SJCRH30 (cell line): Measurements from ENCODE around the gene IFI35. TPM values are rescaled to one million over a fixed set of nuclear protein-coding genes. Genes with fewer than 3 reads are reported as not detected.
"Not testable (repeated sequence)": the region's sequence is repeated elsewhere in the genome, so short reads cannot be mapped to it uniquely, and the experiment has no call there.

Experiments used
- DNase-seq, 2 experiments: peaks; one replicate each; pipeline ENCODE4 v3.0.0-alpha.2; 2015 to 2020
- H3K27ac ChIP-seq: fragments of 250-450 bp; sonication (Bioruptor Pico); 2 replicates; pipeline ENCODE4 v1.5.1; 2020; ENCODE audit warnings: mild to moderate bottlenecking, moderate library complexity
- H3K27me3 ChIP-seq: fragments of 250-450 bp; sonication (Bioruptor Pico); 2 replicates; pipeline ENCODE4 v1.5.1; 2020; ENCODE audit warnings: mild to moderate bottlenecking, moderate library complexity
- H3K36me3 ChIP-seq: fragments of 250-450 bp; sonication (Bioruptor Pico); 2 replicates; pipeline ENCODE4 v1.5.1; 2020; ENCODE audit warnings: mild to moderate bottlenecking, moderate library complexity
- H3K4me1 ChIP-seq: fragments of 250-450 bp; sonication (Bioruptor Pico); 2 replicates; pipeline ENCODE4 v1.5.1; 2020; ENCODE audit warnings: mild to moderate bottlenecking, moderate library complexity
- H3K4me3 ChIP-seq: fragments of 250-450 bp; sonication (Bioruptor Pico); 2 replicates; pipeline ENCODE4 v1.5.1; 2020; ENCODE audit warnings: mild to moderate bottlenecking, moderate library complexity
- H3K9me3 ChIP-seq: fragments of 250-450 bp; sonication (Bioruptor Pico); replicated peaks from 2 replicates; pipeline ENCODE4 v1.5.1; 2020; ENCODE audit warnings: mild to moderate bottlenecking, moderate library complexity
- total RNA-seq: library from RNA; depleted of rRNA; stranded (reverse); fragments of >200 nt; shearing (Covaris generic); gene quantifications from 2 replicates; pipeline ENCODE4 v1.2.3, GENCODE V29; 2014

The IFI35 gene
- total RNA-seq, 1 experiment from 2014 or later: not detected

DNA sequence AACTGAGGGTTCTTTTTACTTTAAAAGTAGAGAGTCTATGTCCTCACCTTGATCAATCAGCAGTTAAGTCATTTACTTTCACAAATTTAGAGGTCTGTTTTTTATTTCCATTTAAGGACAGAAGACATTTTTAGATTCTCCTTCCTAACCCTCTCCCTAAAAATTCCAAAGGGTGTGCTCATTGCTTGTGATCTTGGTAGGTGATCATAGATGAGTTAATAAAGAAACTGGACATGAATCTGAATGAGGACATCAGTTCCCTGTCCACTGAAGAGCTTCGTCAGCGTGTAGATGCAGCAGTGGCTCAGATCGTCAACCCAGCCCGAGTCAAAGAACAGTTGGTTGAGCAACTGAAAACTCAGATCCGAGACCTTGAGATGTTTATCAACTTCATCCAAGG lies 17.4 kb upstream of the IFI35 start:
- Histone ChIP-seq H3K27me3 (no peaks in the 10 kb centered on the region), H3K36me3 (peaks cover 41% of the 10 kb centered on the region), H3K4me1 (no peaks in the 10 kb centered on the region), H3K4me3 (no peak overlapping the region), H3K27ac (no peak overlapping the region), H3K9me3 (no peaks in the 10 kb centered on the region)
- DNase-seq: no peak

- H3K9me3 ChIP-seq: no peaks in the 10 kb centered on the region
- H3K36me3 ChIP-seq: peaks cover 41% of the 10 kb centered on the region
- no peak overlapping the region for H3K27ac ChIP-seq
- H3K4me1 ChIP-seq: no peaks in the 10 kb centered on the region
- no peak for DNase-seq
- H3K27me3 ChIP-seq: no peaks in the 10 kb centered on the region
- no peak overlapping the region for H3K4me3 ChIP-seq
Observed at GRCh38 chr17:42989726-42990652, 16.6 kb upstream of the IFI35 start.

DNA sequence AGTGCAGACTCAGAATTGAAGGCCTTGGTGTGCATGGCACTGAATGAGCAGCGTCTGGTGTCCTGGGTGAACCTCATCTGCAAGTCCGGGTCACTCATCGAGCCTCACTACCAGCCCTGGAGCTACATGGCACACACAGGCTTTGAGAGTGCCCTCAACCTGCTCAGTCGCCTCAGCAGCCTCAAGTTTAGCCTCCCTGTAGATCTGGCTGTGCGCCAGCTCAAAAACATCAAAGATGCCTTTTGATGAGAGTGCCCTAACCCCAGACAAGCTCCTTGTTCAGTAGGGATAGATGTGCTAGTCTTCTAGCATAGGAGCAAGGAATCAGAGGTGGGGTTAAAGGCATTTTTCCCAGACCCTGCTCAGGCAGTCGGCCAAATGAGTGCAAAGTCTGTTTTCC lies 15.1 kb upstream of the IFI35 start:
- Histone ChIP-seq H3K4me1 (no peaks in the 10 kb centered on the region), H3K4me3 (no peak overlapping the region), H3K9me3 (no peaks in the 10 kb centered on the region), H3K36me3 (peaks cover 41% of the 10 kb centered on the region), H3K27ac (no peak overlapping the region), H3K27me3 (no peaks in the 10 kb centered on the region)
- no peak for DNase-seq

- H3K27me3 ChIP-seq: no peaks in the 10 kb centered on the region
- H3K9me3 ChIP-seq: no peaks in the 10 kb centered on the region
- no peak overlapping the region for H3K4me3 ChIP-seq
- H3K27ac ChIP-seq: no peak overlapping the region
- H3K4me1 ChIP-seq: no peaks in the 10 kb centered on the region; the same call in 1 of the 2 replicates
- no peak for DNase-seq
- H3K36me3 ChIP-seq: peaks cover 34% of the 10 kb centered on the region
Observed at GRCh38 chr17:42992872-42993271, 13.7 kb upstream of the IFI35 start.

- H3K27me3 ChIP-seq, H3K4me1 ChIP-seq, DNase-seq, H3K27ac ChIP-seq, H3K9me3 ChIP-seq, H3K4me3 ChIP-seq: not testable (repeated sequence)
- H3K36me3 ChIP-seq: peaks cover 35% of the 10 kb centered on the region
Observed at GRCh38 chr17:42993913-42994312, 12.7 kb upstream of the IFI35 start.

GRCh38 chr17:42997390-42997983 lies 9.1 kb upstream of the IFI35 start:
- no peak for DNase-seq
- no peaks in the 10 kb centered on the region for H3K9me3 ChIP-seq
- peaks cover 47% of the 10 kb centered on the region for H3K36me3 ChIP-seq
- H3K4me1 ChIP-seq: no peaks in the 10 kb centered on the region; the same call in 1 of the 2 replicates
- no peaks in the 10 kb centered on the region for H3K27me3 ChIP-seq
- peak overlapping the region; percentile 54 for H3K4me3 ChIP-seq
- H3K27ac ChIP-seq: peak overlapping the region; percentile 10; the same call in 1 of the 2 replicates

DNA sequence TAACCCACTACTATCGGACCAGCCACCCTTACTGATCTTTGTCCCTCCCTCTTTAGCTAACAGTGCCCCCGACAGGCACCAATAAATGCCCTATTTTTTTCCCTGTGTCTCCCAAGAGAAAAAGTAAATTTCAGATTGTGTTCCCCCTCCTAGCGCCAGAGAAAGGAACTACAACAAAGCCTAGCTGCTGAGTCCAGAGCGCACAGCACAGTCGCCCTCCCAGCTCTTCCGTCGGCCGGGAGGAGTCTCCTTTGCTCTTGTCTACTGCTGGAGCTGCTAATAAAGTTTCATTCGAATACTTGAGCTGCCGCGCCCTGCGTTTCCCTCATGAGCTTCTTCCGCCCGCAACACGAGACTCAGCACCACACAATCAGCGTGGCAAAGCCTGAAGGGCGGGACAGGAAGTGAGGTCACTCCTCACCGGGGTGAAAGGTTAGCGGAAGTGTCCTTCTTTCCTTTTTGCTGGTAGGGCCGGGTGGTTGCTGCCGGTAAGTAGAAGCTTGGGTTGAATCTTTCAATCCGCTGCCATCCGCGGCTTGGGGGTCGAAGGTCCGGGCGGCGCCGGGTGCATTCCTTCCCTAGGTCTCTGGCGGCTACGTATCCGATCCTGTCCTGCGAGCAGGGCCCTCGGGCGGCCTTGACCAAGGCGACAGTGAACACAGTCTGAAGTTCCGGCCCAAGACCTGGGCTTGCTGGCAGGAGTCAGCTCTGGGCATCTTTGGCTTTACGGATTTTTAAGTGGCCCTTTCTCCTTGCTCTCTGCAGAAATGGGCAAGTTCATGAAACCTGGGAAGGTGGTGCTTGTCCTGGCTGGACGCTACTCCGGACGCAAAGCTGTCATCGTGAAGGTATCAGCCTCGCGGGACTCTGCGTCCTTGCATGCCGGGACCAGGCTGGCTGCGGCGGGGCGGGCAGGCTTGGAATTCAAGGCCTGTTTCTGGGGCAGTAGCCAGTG lies 8.3 kb upstream of the IFI35 start, which contains the start of gene RPL27:
Gene RPL27 (plus strand): TSS at position 436 of the 955 bp plus-strand sequence. CDS start 332 bp downstream, at position 768.
- Histone ChIP-seq H3K9me3 (no peaks in the 10 kb centered on the region), H3K4me3 (peak within 1 kb of the TSS; percentile 83), H3K27me3 (no peaks in the 10 kb centered on the region), H3K27ac (peak within 1 kb of the TSS; percentile 88), H3K36me3 (peaks cover 47% of the 10 kb centered on the region), H3K4me1 (no peaks in the 10 kb centered on the region; the same call in 1 of the 2 replicates)
- peak; percentile 99 to 100 for DNase-seq

GRCh38 chr17:42999003-42999525 lies 7.5 kb upstream of the IFI35 start:
- Histone ChIP-seq H3K9me3 (no peaks in the 10 kb centered on the region), H3K4me1 (no peaks in the 10 kb centered on the region; the same call in 1 of the 2 replicates), H3K27ac (peak overlapping the region; percentile 88), H3K36me3 (peaks cover 53% of the 10 kb centered on the region), H3K27me3 (no peaks in the 10 kb centered on the region), H3K4me3 (peak overlapping the region; percentile 83)
- DNase-seq: no peak

GRCh38 chr17:43000894-43001293 lies 5.7 kb upstream of the IFI35 start:
- peaks cover 58% of the 10 kb centered on the region for H3K36me3 ChIP-seq
- H3K4me3 ChIP-seq, H3K27me3 ChIP-seq, H3K27ac ChIP-seq, DNase-seq, H3K9me3 ChIP-seq, H3K4me1 ChIP-seq: not testable (repeated sequence)

- Histone ChIP-seq H3K9me3 (no peaks in the 10 kb centered on the region), H3K36me3 (peaks cover 58% of the 10 kb centered on the region), H3K4me3 (no peak overlapping the region), H3K27ac (no peak overlapping the region), H3K27me3 (no peaks in the 10 kb centered on the region), H3K4me1 (no peaks in the 10 kb centered on the region)
- DNase-seq: peak in 1 of 2 experiments; percentile 31
Observed at GRCh38 chr17:43003542-43004172, 2.9 kb upstream of the IFI35 start.

- Histone ChIP-seq H3K27ac (no peak overlapping the region), H3K4me3 (no peak overlapping the region), H3K36me3 (no peaks in the 10 kb centered on the region), H3K9me3 (no peaks in the 10 kb centered on the region), H3K4me1 (no peaks in the 10 kb centered on the region), H3K27me3 (no peaks in the 10 kb centered on the region)
- DNase-seq: no peak
Observed at GRCh38 chr17:43010667-43011308, 4.2 kb downstream of the IFI35 start.

- no peaks in the 10 kb centered on the region for H3K9me3 ChIP-seq
- H3K27me3 ChIP-seq: no peaks in the 10 kb centered on the region
- no peaks in the 10 kb centered on the region for H3K36me3 ChIP-seq
- DNase-seq: no peak
- no peak overlapping the region for H3K4me3 ChIP-seq
- H3K27ac ChIP-seq: no peak overlapping the region
- H3K4me1 ChIP-seq: no peaks in the 10 kb centered on the region
Observed at GRCh38 chr17:43011728-43012472, 5.3 kb downstream of the IFI35 start.

GRCh38 chr17:43013296-43013695 lies 6.7 kb downstream of the IFI35 start:
- H3K27ac ChIP-seq: no peak overlapping the region
- H3K27me3 ChIP-seq: no peaks in the 10 kb centered on the region
- no peak overlapping the region for H3K4me3 ChIP-seq
- H3K36me3 ChIP-seq: no peaks in the 10 kb centered on the region
- no peaks in the 10 kb centered on the region for H3K9me3 ChIP-seq
- no peaks in the 10 kb centered on the region for H3K4me1 ChIP-seq
- DNase-seq: no peak
